Suppressor macrophage (primary cell): ENCODE results near the gene PANK3.
A peak's percentile ranks its signal among the peaks of the same experiment; 100 is the strongest.
"Not testable (repeated sequence)": the region's sequence is repeated elsewhere in the genome, so short reads cannot be mapped to it uniquely, and the experiment has no call there.

Source experiments
- DNase-seq, 4 experiments: peaks; one replicate each; pipeline ENCODE4 v3.0.0-alpha.2; 2020 to 2022

The PANK3 gene

GRCh38 chr5:168552146-168552545 is 27.0 kb downstream of the PANK3 start:
- DNase-seq = no peak

GRCh38 chr5:168550656-168551055 is 28.5 kb downstream of the PANK3 start:
- DNase-seq = no peak

GRCh38 chr5:168549554-168549953 is 29.6 kb downstream of the PANK3 start:
- DNase-seq = no peak

GRCh38 chr5:168537176-168537575 is 42.0 kb downstream of the PANK3 start:
- no peak for DNase-seq

- DNase-seq = not testable (repeated sequence)
Observed at GRCh38 chr5:168534351-168534750, 44.8 kb downstream of the PANK3 start.

- DNase-seq = no peak
Observed at GRCh38 chr5:168531987-168532864, 46.9 kb downstream of the PANK3 start.

GRCh38 chr5:168531191-168531590 is 48.0 kb downstream of the PANK3 start:
- DNase-seq = no peak

GRCh38 chr5:168530621-168531150 is 48.5 kb downstream of the PANK3 start:
- DNase-seq = no peak

- DNase-seq = peak in 3 of 4 experiments; percentile 2 to 18 (median 10)
Observed at GRCh38 chr5:168529374-168530234, 49.6 kb downstream of the PANK3 start.

- DNase-seq = peak; percentile 14 to 41 (median 24)
Observed at GRCh38 chr5:168528521-168529373, 50.4 kb downstream of the PANK3 start, which contains the start of gene FBLL1. Gene FBLL1 (plus strand): TSS chr5:168529305. CDS start chr5:168529505, 200 bp downstream.

GRCh38 chr5:168527756-168528295 is 51.3 kb downstream of the PANK3 start:
- DNase-seq = no peak

GRCh38 chr5:168525856-168526255 is 53.3 kb downstream of the PANK3 start:
- no peak for DNase-seq

GRCh38 chr5:168513861-168514428 is 65.2 kb downstream of the PANK3 start:
- no peak for DNase-seq

GRCh38 chr5:168502563-168503237 is 76.5 kb downstream of the PANK3 start:
- DNase-seq = no peak
